Caco-2 (cell line): Measurements from ENCODE around the gene FOXB1. TPM values are rescaled to one million over a fixed set of nuclear protein-coding genes. Genes with fewer than 3 reads are reported as not detected.

Experiments used
- BruUV-seq: library from RNA; stranded (reverse); fragments of 400-500 nt; replicated peaks from 2 replicates; lab custom pipeline; 2021; lab: Mats Ljungman, UMichigan
- CTCF ChIA-PET: fragments of 300-600 bp; sonication (Branson Sonifier 250); formaldehyde crosslinking; loops from one replicate; lab custom pipeline; 2022; ENCODE audit warnings: antibody characterized with exemption; lab: Charles Lee
- POLR2A ChIA-PET: fragments of 300-600 bp; sonication (Branson Sonifier 250); formaldehyde crosslinking; loops from one replicate; lab custom pipeline; 2022; ENCODE audit warnings: antibody characterized with exemption; lab: Charles Lee
- DNase-seq, 2 experiments: peaks; one replicate each; pipeline versions ENCODE4 v3.0.0 to v3.0.0-alpha.2; 2020 to 2022
- H3K27me3 ChIP-seq: replicated peaks from 2 replicates; pipeline ENCODE4 v1.6.0; 2011; ENCODE audit warnings: low read length; ENCODE audit not compliant: control insufficient read depth, insufficient read depth
- H3K36me3 ChIP-seq: 2 replicates; pipeline ENCODE4 v1.5.1; 2011; ENCODE audit warnings: low read length; ENCODE audit not compliant: control insufficient read depth, insufficient read depth
- H3K4me1 ChIP-seq: fragments of 250-450 bp; sonication (Bioruptor Pico); 2 replicates; pipeline ENCODE4 v1.5.1; 2020; ENCODE audit warnings: mild to moderate bottlenecking
- H3K4me3 ChIP-seq: 2 replicates; pipeline ENCODE4 v1.5.1; 2011; ENCODE audit warnings: low read depth, mild to moderate bottlenecking, control low read depth, low read length
- H3K9me3 ChIP-seq: fragments of 250-450 bp; sonication (Bioruptor Pico); 2 replicates; pipeline ENCODE4 v1.5.1; 2020; ENCODE audit warnings: mild to moderate bottlenecking, moderate library complexity
- H3K27ac Mint-ChIP-seq: one replicate; pipeline ENCODE4 v1.8.0; 2022; ENCODE audit warnings: mixed read lengths; ENCODE audit not compliant: unreplicated experiment
- H3K27me3 Mint-ChIP-seq: one replicate; pipeline ENCODE4 v1.8.0; 2022; ENCODE audit warnings: mixed read lengths; ENCODE audit not compliant: insufficient read depth, unreplicated experiment
- H3K36me3 Mint-ChIP-seq: one replicate; pipeline ENCODE4 v1.8.0; 2022; ENCODE audit warnings: mild to moderate bottlenecking, mixed read lengths; ENCODE audit not compliant: insufficient read depth, unreplicated experiment
- H3K4me1 Mint-ChIP-seq: one replicate; pipeline ENCODE4 v1.8.0; 2022; ENCODE audit warnings: low read depth, mixed read lengths; ENCODE audit not compliant: unreplicated experiment
- H3K4me3 Mint-ChIP-seq: one replicate; pipeline ENCODE4 v1.8.0; 2022; ENCODE audit warnings: mild to moderate bottlenecking, moderate library complexity, mixed read lengths; ENCODE audit not compliant: unreplicated experiment
- H3K9me3 Mint-ChIP-seq: one replicate; pipeline ENCODE4 v1.8.0; 2022; ENCODE audit warnings: mixed read lengths; ENCODE audit not compliant: unreplicated experiment
- CTCF ChIP-seq, 2 experiments: fragments of 200-600 bp in 1 of 2; IDR thresholded peaks; 1 replicate in 1 of 2; 2 replicates in 1 of 2; pipeline versions ENCODE4 v1.5.1 to v1.8.0; 2011 to 2022; ENCODE audit warnings: antibody characterized with exemption in 1 of 2, control low read depth in 1 of 2, inconsistent platforms in 1 of 2, low read depth in 1 of 2, low read length in 1 of 2, mild to moderate bottlenecking in 1 of 2, moderate library complexity in 1 of 2; ENCODE audit not compliant: insufficient read depth in 1 of 2, severe bottlenecking in 1 of 2, unreplicated experiment in 1 of 2
- intact Hi-C: fragments of 100-400 bp; cut with micrococcal nuclease; formaldehyde crosslinking; loops from one replicate; pipeline ENCODE4 v1.10.0; 2022; ENCODE audit not compliant: unreplicated experiment
- total RNA-seq: library from RNA; stranded (reverse); gene quantifications from 2 replicates; pipeline ENCODE4 v1.2.3, GENCODE V29; 2022

FOXB1 gene
- total RNA-seq, 1 experiment from 2014 or later, result not detected

DNA sequence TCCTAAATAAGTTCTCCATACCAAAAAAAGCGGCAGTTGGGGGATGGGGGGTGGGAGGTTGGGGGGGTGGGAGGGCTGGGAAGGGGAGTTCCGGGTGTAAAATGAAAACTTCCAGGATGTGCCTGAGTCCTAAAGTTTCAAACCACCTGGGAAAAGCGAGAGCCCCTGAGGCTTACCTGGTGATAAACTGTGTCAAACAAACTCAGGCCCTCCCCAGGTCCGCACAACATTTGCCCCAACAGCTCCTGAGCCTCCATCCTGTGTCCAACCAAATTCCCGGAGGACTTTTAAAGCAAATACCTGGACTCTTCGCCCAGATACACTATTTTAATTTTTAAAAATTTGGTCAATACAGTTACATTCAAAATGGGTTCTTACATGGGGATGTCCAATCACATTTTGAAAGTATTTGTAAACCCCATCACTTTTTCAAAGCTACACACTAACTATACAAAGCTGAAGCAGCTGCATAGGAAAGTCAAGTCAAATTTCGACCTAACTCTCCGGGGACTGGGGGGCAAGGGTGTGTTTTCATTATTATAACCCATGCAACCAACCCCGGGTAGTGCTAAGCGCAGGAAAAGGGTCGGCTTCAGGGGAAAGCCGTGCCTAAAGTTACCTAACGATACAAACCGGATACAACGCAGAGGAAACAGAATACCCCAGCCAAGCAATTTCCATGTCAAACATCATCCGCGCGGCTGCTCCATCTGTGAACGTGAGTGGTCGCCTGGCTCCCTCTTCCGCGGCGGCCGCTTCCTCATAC, 685 bp upstream of the FOXB1 start:
- ChIA-PET CTCF (interaction anchor here (0.9 kb wide), 1 partner anchor 323 kb away, joined by 5 read pairs; no protein-coding TSS in a partner anchor), POLR2A (no interaction called here)
- Mint-ChIP-seq H3K27me3 (peaks cover 47% of the 10 kb centered on the region), H3K36me3 (no peaks in the 10 kb centered on the region), H3K27ac (no peak overlapping the region), H3K4me3 (peak overlapping the region; percentile 73), H3K9me3 (no peaks in the 10 kb centered on the region), H3K4me1 (peaks cover 8% of the 10 kb centered on the region)
- BruUV-seq, result no TSS peak
- H3K27me3 ChIP-seq, result peaks cover 10% of the 10 kb centered on the region
- no peaks in the 10 kb centered on the region for H3K9me3 ChIP-seq
- no peaks in the 10 kb centered on the region for H3K36me3 ChIP-seq
- no peak for TF ChIP-seq CTCF (IDR thresholded peaks at IDR 0.05; ENCODE audit: insufficient read depth in 1 of 2, low read depth in 1 of 2, low read length in 1 of 2, severe bottlenecking in 1 of 2, unreplicated experiment in 1 of 2)
- no peak overlapping the region for H3K4me3 ChIP-seq
- no peak for DNase-seq
- intact Hi-C loops, result loop anchor here (5.0 kb wide), 1 partner anchor 124 kb away; no protein-coding TSS in a partner anchor
- H3K4me1 ChIP-seq, result peaks cover 15% of the 10 kb centered on the region

DNA sequence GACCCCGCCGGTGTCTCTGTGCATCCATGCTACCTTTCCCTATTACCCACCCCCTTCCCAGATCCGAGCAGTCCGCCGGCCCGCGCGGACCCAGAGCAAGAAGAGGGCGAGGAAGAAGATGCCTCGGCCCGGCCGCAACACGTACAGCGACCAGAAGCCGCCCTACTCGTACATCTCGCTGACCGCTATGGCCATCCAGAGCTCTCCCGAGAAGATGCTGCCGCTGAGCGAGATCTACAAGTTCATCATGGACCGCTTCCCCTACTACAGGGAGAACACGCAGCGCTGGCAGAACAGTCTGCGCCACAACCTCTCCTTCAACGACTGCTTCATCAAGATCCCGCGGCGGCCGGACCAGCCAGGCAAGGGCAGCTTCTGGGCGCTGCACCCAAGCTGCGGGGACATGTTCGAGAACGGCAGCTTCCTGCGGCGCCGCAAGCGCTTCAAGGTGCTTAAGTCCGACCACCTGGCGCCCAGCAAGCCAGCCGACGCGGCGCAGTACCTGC, 788 bp downstream of the FOXB1 start:
- ChIA-PET CTCF (no interaction called here), POLR2A (no interaction called here)
- H3K36me3 ChIP-seq, result no peaks in the 10 kb centered on the region
- Mint-ChIP-seq H3K4me3 (peak overlapping the region; percentile 73), H3K36me3 (no peaks in the 10 kb centered on the region), H3K27me3 (peaks cover 48% of the 10 kb centered on the region), H3K9me3 (no peaks in the 10 kb centered on the region), H3K4me1 (peaks cover 8% of the 10 kb centered on the region), H3K27ac (no peak overlapping the region)
- no peak for TF ChIP-seq CTCF (IDR thresholded peaks at IDR 0.05; ENCODE audit: insufficient read depth in 1 of 2, low read depth in 1 of 2, low read length in 1 of 2, severe bottlenecking in 1 of 2, unreplicated experiment in 1 of 2)
- peaks cover 15% of the 10 kb centered on the region for H3K4me1 ChIP-seq
- H3K27me3 ChIP-seq, result peaks cover 10% of the 10 kb centered on the region
- no peaks in the 10 kb centered on the region for H3K9me3 ChIP-seq
- BruUV-seq, result no TSS peak
- peak overlapping the region; percentile 10 for H3K4me3 ChIP-seq
- no peak for DNase-seq
- intact Hi-C loops, result loop anchor here (5.0 kb wide), 1 partner anchor 122 kb away; no protein-coding TSS in a partner anchor

DNA sequence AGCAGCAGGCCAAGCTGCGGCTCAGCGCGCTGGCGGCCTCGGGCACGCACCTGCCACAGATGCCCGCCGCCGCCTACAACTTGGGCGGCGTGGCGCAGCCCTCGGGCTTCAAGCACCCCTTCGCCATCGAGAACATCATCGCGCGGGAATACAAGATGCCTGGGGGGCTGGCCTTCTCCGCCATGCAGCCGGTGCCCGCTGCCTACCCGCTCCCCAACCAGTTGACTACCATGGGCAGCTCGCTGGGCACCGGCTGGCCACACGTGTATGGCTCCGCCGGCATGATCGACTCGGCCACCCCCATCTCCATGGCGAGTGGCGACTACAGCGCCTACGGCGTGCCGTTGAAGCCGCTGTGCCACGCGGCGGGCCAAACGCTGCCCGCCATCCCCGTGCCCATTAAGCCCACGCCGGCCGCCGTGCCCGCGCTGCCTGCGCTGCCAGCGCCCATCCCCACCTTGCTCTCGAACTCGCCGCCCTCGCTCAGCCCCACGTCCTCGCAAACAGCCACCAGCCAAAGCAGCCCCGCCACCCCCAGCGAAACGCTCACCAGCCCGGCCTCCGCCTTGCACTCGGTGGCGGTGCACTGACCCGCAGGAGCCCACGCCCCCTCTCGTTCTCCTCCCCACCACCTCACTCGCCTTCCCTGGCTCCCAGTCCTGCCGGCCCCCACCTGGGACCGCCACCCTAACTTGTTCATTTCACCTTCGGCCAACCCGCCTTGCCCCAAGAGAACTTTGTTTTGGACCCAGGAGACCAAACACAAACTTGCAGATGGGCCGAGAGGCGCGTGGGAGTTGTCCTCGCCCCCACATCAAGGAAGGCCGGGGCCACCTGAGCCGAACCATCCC, 1.5 kb downstream of the FOXB1 start:
- Mint-ChIP-seq H3K4me3 (peak overlapping the region; percentile 73), H3K4me1 (peaks cover 8% of the 10 kb centered on the region), H3K27ac (no peak overlapping the region), H3K9me3 (no peaks in the 10 kb centered on the region), H3K27me3 (peaks cover 44% of the 10 kb centered on the region), H3K36me3 (no peaks in the 10 kb centered on the region)
- no peaks in the 10 kb centered on the region for H3K36me3 ChIP-seq
- intact Hi-C loops, result no loop called here
- H3K4me1 ChIP-seq, result peaks cover 15% of the 10 kb centered on the region
- no TSS peak for BruUV-seq
- H3K27me3 ChIP-seq, result peaks cover 10% of the 10 kb centered on the region
- TF ChIP-seq CTCF (IDR thresholded peaks at IDR 0.05; ENCODE audit: insufficient read depth in 1 of 2, low read depth in 1 of 2, low read length in 1 of 2, severe bottlenecking in 1 of 2, unreplicated experiment in 1 of 2), result no peak
- ChIA-PET CTCF (no interaction called here), POLR2A (no interaction called here)
- no peaks in the 10 kb centered on the region for H3K9me3 ChIP-seq
- no peak for DNase-seq
- peak overlapping the region; percentile 27 for H3K4me3 ChIP-seq
